HepG2 (cell line): Measurements from ENCODE around the gene ADCK2. TPM values are rescaled to one million over a fixed set of nuclear protein-coding genes. Genes with fewer than 3 reads are reported as not detected.

Source experiments
- ATAC-seq: fragments of 200-7000 bp; cut with Tn5 transposase; 3 replicates; pipeline ENCODE4 v1.9.1; 2020; ENCODE audit warnings: mild to moderate bottlenecking, moderate library complexity
- BruUV-seq: library from RNA; stranded (reverse); fragments of 400-500 nt; replicated peaks from 2 replicates; lab custom pipeline; 2021; lab: Mats Ljungman, UMichigan
- CTCF ChIA-PET: fragments of 300-600 bp; formaldehyde crosslinking; extraction: SDS; loops from one replicate; lab custom pipeline; 2021; ENCODE audit warnings: low total read pairs, inconsistent platforms, low intra/inter-chr PET ratio; lab: Yijun Ruan, JAX
- POLR2A ChIA-PET: fragments of 350-600 bp; sonication (Branson Sonifier 250); formaldehyde crosslinking; loops from one replicate; lab custom pipeline; 2020; ENCODE audit warnings: antibody characterized with exemption, inconsistent platforms; lab: Yijun Ruan, JAX
- DNase-seq: peaks from one replicate; pipeline ENCODE4 v3.0.0-alpha.2; 2015; ENCODE audit warnings: low spot score
- FAIRE-seq: peaks from 3 replicates; lab custom pipeline; 2011; peaks lifted over from hg19 to GRCh38; lab: Jason Lieb, UNC
- H2AFZ ChIP-seq: one replicate; pipeline ENCODE4 v1.6.1; 2011; ENCODE audit warnings: low read length, inconsistent platforms
- H3K27ac ChIP-seq: fragments of 300-600 bp; 3 replicates; pipeline ENCODE4 v1.8.0; 2011; ENCODE audit warnings: mixed run types, mild to moderate bottlenecking, mixed read lengths, low read length, inconsistent platforms; ENCODE audit not compliant: insufficient read depth; ENCODE audit errors: extremely low read length
- H3K27me3 ChIP-seq, 2 experiments: fragments of 200-600 bp in 1 of 2; 2 replicates in 1 of 2; 3 replicates in 1 of 2; pipeline versions ENCODE4 v1.6.0 to v1.8.0; 2011; ENCODE audit warnings: low read length in 2 of 2, mild to moderate bottlenecking in 2 of 2, moderate library complexity in 2 of 2, inconsistent platforms in 1 of 2; ENCODE audit not compliant: insufficient read depth in 2 of 2, control insufficient read depth in 1 of 2
- H3K36me3 ChIP-seq, 2 experiments: fragments of 200-600 bp in 1 of 2; replicated peaks in 1 of 2; 2 replicates in 1 of 2; 3 replicates in 1 of 2; pipeline versions ENCODE4 v1.5.1 to v1.8.0; 2011; ENCODE audit warnings: low read length in 2 of 2, inconsistent platforms in 1 of 2; ENCODE audit not compliant: insufficient read depth in 2 of 2, control insufficient read depth in 1 of 2
- H3K4me1 ChIP-seq: 2 replicates; pipeline ENCODE4 v1.5.1; 2012; ENCODE audit warnings: low read length, inconsistent platforms; ENCODE audit not compliant: insufficient read depth
- H3K4me2 ChIP-seq: 2 replicates; pipeline ENCODE4 v1.6.0; 2011; ENCODE audit warnings: low read depth, low read length, inconsistent platforms
- H3K4me3 ChIP-seq, 3 experiments: fragments of 200-600 bp in 1 of 3; sonication (generic), shearing (Covaris generic) in 1 of 3; replicated peaks in 1 of 3; 2 replicates each; pipeline ENCODE4 v1.5.1; 2011 to 2016; ENCODE audit warnings: low read length in 3 of 3, inconsistent platforms in 2 of 3, low read depth in 2 of 3, mild to moderate bottlenecking in 2 of 3, control low read depth in 1 of 3, mixed read lengths in 1 of 3; ENCODE audit not compliant: insufficient read depth in 1 of 3
- H3K79me2 ChIP-seq: one replicate; pipeline ENCODE4 v1.6.1; 2011; ENCODE audit warnings: low read length, inconsistent platforms; ENCODE audit not compliant: insufficient read depth
- H3K9ac ChIP-seq: 2 replicates; pipeline ENCODE4 v1.6.0; 2011; ENCODE audit warnings: mild to moderate bottlenecking, low read depth, low read length, inconsistent platforms; ENCODE audit not compliant: insufficient read depth
- H3K9me3 ChIP-seq: 2 replicates; pipeline ENCODE4 v1.5.1; 2012; ENCODE audit warnings: mild to moderate bottlenecking, low read length
- H4K20me1 ChIP-seq: 2 replicates; pipeline ENCODE4 v1.6.0; 2011; ENCODE audit warnings: inconsistent platforms, mild to moderate bottlenecking, low read length, moderate library complexity; ENCODE audit not compliant: insufficient read depth
- CBX1 ChIP-seq: IDR thresholded peaks from one replicate; pipeline ENCODE4 v1.6.1; 2016; ENCODE audit warnings: antibody characterized with exemption, low read depth
- EED ChIP-seq: sonication (generic); formaldehyde crosslinking; IDR thresholded peaks from 2 replicates; pipeline ENCODE4 v1.5.0; 2020; ENCODE audit warnings: mild to moderate bottlenecking, missing genetic modification reagents
- GZF1 ChIP-seq: sonication (generic); formaldehyde crosslinking; IDR thresholded peaks from 2 replicates; pipeline ENCODE4 v1.5.1; 2020; ENCODE audit warnings: mild to moderate bottlenecking, missing genetic modification reagents
- HNRNPLL ChIP-seq: fragments of 200-400 bp; formaldehyde crosslinking; IDR thresholded peaks from 2 replicates; pipeline ENCODE4 v1.6.1; 2017; ENCODE audit warnings: mild to moderate bottlenecking, low read depth, low read length; ENCODE audit not compliant: poor library complexity, severe bottlenecking
- MEIS2 ChIP-seq: sonication (generic); formaldehyde crosslinking; IDR thresholded peaks from 2 replicates; pipeline ENCODE4 v1.9.0; 2021; ENCODE audit warnings: mild to moderate bottlenecking, missing genetic modification reagents
- MXI1 ChIP-seq: IDR thresholded peaks from 3 replicates; pipeline ENCODE4 v1.6.1; 2012; ENCODE audit warnings: low read depth, low read length, inconsistent platforms, borderline replicate concordance
- RFX1 ChIP-seq: fragments of 450-650 bp; IDR thresholded peaks from 2 replicates; pipeline ENCODE4 v1.6.1; 2017
- XBP1 ChIP-seq: sonication (generic); formaldehyde crosslinking; IDR thresholded peaks from 2 replicates; pipeline ENCODE4 v1.5.0; 2020; ENCODE audit warnings: missing genetic modification reagents
- ZNF44 ChIP-seq: sonication (generic); formaldehyde crosslinking; IDR thresholded peaks from 2 replicates; pipeline ENCODE4 v1.5.1; 2020; ENCODE audit warnings: mild to moderate bottlenecking, missing genetic modification reagents
- ZNF687 ChIP-seq: sonication (generic); formaldehyde crosslinking; IDR thresholded peaks from 2 replicates; pipeline ENCODE4 v1.5.1; 2020; ENCODE audit warnings: mild to moderate bottlenecking, missing genetic modification reagents, moderate library complexity
- WGBS: methylation state at CpG from one replicate; pipeline ENCODE4 v1.1.6; 2017; ENCODE audit warnings: low lambda C conversion rate; 5-methylcytosine and 5-hydroxymethylcytosine counted together
- in situ Hi-C: cut with HindIII; loops from 2 replicates; pipeline ENCODE4 v1.10.0; 2017; ENCODE audit warnings: low pct_unique_long_range_greater_than_20kb; ENCODE audit not compliant: extremely low pct_ligation_motif_present
- intact Hi-C: fragments of 100-400 bp; cut with micrococcal nuclease; formaldehyde crosslinking; loops from one replicate; pipeline ENCODE4 v1.10.0; 2022; ENCODE audit not compliant: unreplicated experiment
- polyA plus RNA-seq, 8 experiments: library from polyadenylated mRNA; depleted of rRNA in 3 of 8; stranded (reverse) in 7 of 8; unstranded in 1 of 8; fragments of >200 nt; fragmentation: Illumina TruSeq in 4 of 8; extraction: Trizol in 4 of 8; gene quantifications; 2 replicates each; pipeline versions ENCODE4 v1.2.1 to v1.2.3, GENCODE V29; 2011 to 2016; ENCODE audit warnings: low read depth in 4 of 8, missing spikeins in 1 of 8, mixed read lengths in 1 of 8; ENCODE audit not compliant: insufficient read depth in 1 of 8
- total RNA-seq, 5 experiments: library from RNA; depleted of rRNA; stranded (reverse); fragments of >200 nt; fragmentation: Illumina TruSeq; extraction: Trizol; gene quantifications; 2 replicates each; pipeline ENCODE4 v1.2.3, GENCODE V29; 2016; ENCODE audit warnings: low read depth in 1 of 5
- TF ChIP-seq, protein P1 (sequence below): sonication (generic); formaldehyde crosslinking; IDR thresholded peaks from 2 replicates; pipeline ENCODE4 v1.5.1; 2020; ENCODE audit warnings: mild to moderate bottlenecking, missing genetic modification reagents, borderline replicate concordance
- TF ChIP-seq, protein P2 (sequence below): sonication (generic); formaldehyde crosslinking; IDR thresholded peaks from 2 replicates; pipeline ENCODE4 v1.5.0; 2020; ENCODE audit warnings: missing genetic modification reagents, mild to moderate bottlenecking, borderline replicate concordance

ADCK2 gene
- total and polyA plus RNA-seq, 2 of the 13 experiments (the other 11 are each of a cell fraction or from before 2014, with no cell fraction given), result 8.6 to 18.8 TPM

- intact Hi-C loops, result no loop called here
- 42% methylated on average over 35 of the region's 78 CpGs for WGBS
- Histone ChIP-seq H3K4me3 (peak within 1 kb of the TSS; percentile 12 to 59 (median 33); a peak in 3 of 6 replicates), H3K9me3 (no peaks in the 10 kb centered on the region), H3K79me2 (no peaks in the 10 kb centered on the region), H3K4me1 (no peaks in the 10 kb centered on the region), H3K9ac (no peak within 1 kb of the TSS), H2AFZ (no peak within 1 kb of the TSS), H3K27ac (no peak within 1 kb of the TSS), H3K36me3 (no peaks in the 10 kb centered on the region), H3K27me3 (peaks cover 6 to 48% of the 10 kb centered on the region in 2 experiments), H3K4me2 (peak within 1 kb of the TSS; percentile 63), H4K20me1 (no peaks in the 10 kb centered on the region)
- ChIA-PET CTCF (no interaction called here), POLR2A (no interaction called here)
- DNase-seq (no peak), FAIRE-seq (no peak), ATAC-seq (peak; percentile 54)
- in situ Hi-C loops, result no loop called here
- no TSS peak for BruUV-seq
- TF ChIP-seq MXI1, result no peak
- TF ChIP-seq XBP1 (CRISPR knock-in tag), result no peak
- TF ChIP-seq ZNF44 (CRISPR knock-in tag), result no peak
- peak; percentile 46 for TF ChIP-seq RFX1
- TF ChIP-seq, protein P1, sequence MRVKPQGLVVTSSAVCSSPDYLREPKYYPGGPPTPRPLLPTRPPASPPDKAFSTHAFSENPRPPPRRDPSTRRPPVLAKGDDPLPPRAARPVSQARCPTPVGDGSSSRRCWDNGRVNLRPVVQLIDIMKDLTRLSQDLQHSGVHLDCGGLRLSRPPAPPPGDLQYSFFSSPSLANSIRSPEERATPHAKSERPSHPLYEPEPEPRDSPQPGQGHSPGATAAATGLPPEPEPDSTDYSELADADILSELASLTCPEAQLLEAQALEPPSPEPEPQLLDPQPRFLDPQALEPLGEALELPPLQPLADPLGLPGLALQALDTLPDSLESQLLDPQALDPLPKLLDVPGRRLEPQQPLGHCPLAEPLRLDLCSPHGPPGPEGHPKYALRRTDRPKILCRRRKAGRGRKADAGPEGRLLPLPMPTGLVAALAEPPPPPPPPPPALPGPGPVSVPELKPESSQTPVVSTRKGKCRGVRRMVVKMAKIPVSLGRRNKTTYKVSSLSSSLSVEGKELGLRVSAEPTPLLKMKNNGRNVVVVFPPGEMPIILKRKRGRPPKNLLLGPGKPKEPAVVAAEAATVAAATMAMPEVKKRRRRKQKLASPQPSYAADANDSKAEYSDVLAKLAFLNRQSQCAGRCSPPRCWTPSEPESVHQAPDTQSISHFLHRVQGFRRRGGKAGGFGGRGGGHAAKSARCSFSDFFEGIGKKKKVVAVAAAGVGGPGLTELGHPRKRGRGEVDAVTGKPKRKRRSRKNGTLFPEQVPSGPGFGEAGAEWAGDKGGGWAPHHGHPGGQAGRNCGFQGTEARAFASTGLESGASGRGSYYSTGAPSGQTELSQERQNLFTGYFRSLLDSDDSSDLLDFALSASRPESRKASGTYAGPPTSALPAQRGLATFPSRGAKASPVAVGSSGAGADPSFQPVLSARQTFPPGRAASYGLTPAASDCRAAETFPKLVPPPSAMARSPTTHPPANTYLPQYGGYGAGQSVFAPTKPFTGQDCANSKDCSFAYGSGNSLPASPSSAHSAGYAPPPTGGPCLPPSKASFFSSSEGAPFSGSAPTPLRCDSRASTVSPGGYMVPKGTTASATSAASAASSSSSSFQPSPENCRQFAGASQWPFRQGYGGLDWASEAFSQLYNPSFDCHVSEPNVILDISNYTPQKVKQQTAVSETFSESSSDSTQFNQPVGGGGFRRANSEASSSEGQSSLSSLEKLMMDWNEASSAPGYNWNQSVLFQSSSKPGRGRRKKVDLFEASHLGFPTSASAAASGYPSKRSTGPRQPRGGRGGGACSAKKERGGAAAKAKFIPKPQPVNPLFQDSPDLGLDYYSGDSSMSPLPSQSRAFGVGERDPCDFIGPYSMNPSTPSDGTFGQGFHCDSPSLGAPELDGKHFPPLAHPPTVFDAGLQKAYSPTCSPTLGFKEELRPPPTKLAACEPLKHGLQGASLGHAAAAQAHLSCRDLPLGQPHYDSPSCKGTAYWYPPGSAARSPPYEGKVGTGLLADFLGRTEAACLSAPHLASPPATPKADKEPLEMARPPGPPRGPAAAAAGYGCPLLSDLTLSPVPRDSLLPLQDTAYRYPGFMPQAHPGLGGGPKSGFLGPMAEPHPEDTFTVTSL (CRISPR knock-in tag), result no peak
- TF ChIP-seq HNRNPLL, result peak; percentile 69
- TF ChIP-seq MEIS2 (CRISPR knock-in tag), result no peak
- TF ChIP-seq GZF1 (CRISPR knock-in tag), result no peak
- peak; percentile 25 for TF ChIP-seq ZNF687 (CRISPR knock-in tag)
- TF ChIP-seq EED (CRISPR knock-in tag), result 0 out of 2 replicates have a peak, but pooled peaks have one; percentile 23
- TF ChIP-seq, protein P2, sequence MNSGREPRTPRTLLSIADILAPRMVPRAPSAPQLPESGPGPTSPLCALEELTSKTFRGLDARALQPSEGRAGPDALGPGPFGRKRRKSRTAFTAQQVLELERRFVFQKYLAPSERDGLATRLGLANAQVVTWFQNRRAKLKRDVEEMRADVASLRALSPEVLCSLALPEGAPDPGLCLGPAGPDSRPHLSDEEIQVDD (CRISPR knock-in tag), result no peak
- TF ChIP-seq CBX1, result no peak
Measured at GRCh38 chr7:140640727-140641523, 31.8 kb upstream of the ADCK2 start, which contains the start of gene DENND2A. Gene DENND2A (minus strand): TSS chr7:140640813. CDS start chr7:140602397, 38,416 bp downstream.
